SK-N-SH treated with all-trans-retinoic acid at 6 μM for 48 hours (cell line): Measurements from ENCODE around the gene MGLL.

Source experiments
- ARNTL ChIP-seq: fragments of 450-650 bp; formaldehyde crosslinking; IDR thresholded peaks from 2 replicates; pipeline ENCODE4 v1.5.0; 2020; ENCODE audit warnings: low read depth, mild to moderate bottlenecking, moderate library complexity, borderline replicate concordance
- BACH2 ChIP-seq: fragments of 250-450 bp; sonication (Bioruptor Pico); IDR thresholded peaks from 2 replicates; pipeline ENCODE4 v1.9.0; 2021; ENCODE audit warnings: mild to moderate bottlenecking, borderline replicate concordance
- CSRNP3 ChIP-seq: fragments of 250-450 bp; sonication (Bioruptor Pico); IDR thresholded peaks from 2 replicates; pipeline ENCODE4 v1.5.1; 2021; ENCODE audit warnings: mild to moderate bottlenecking, moderate library complexity
- GLIS3 ChIP-seq: fragments of 250-450 bp; sonication (Bioruptor Pico); IDR thresholded peaks from 2 replicates; pipeline ENCODE4 v1.5.0; 2020; ENCODE audit warnings: mild to moderate bottlenecking, moderate library complexity
- ISL1 ChIP-seq: fragments of 250-450 bp; sonication (Bioruptor Pico); IDR thresholded peaks from 2 replicates; pipeline ENCODE4 v2.1.2; 2022; ENCODE audit warnings: mild to moderate bottlenecking, moderate library complexity
- PATZ1 ChIP-seq: fragments of 250-450 bp; sonication (Bioruptor Pico); IDR thresholded peaks from 2 replicates; pipeline ENCODE4 v1.8.0; 2020; ENCODE audit warnings: mild to moderate bottlenecking, moderate library complexity, borderline replicate concordance
- POU6F1 ChIP-seq: fragments of 250-450 bp; sonication (Bioruptor Pico); IDR thresholded peaks from 2 replicates; pipeline ENCODE4 v1.8.0; 2021; ENCODE audit warnings: low read depth, mild to moderate bottlenecking, moderate library complexity, borderline replicate concordance
- RARB ChIP-seq: fragments of 250-450 bp; sonication (Bioruptor Pico); IDR thresholded peaks from 2 replicates; pipeline ENCODE4 v1.8.0; 2021; ENCODE audit warnings: mild to moderate bottlenecking, moderate library complexity
- ZFP3 ChIP-seq: fragments of 250-450 bp; sonication (Bioruptor Pico); IDR thresholded peaks from 2 replicates; pipeline ENCODE4 v1.5.0; 2020; ENCODE audit warnings: mild to moderate bottlenecking, moderate library complexity
- ZFP30 ChIP-seq: fragments of 450-650 bp; formaldehyde crosslinking; IDR thresholded peaks from 2 replicates; pipeline ENCODE4 v1.5.0; 2022; ENCODE audit warnings: mild to moderate bottlenecking, moderate library complexity
- ZNF565 ChIP-seq: fragments of 450-650 bp; formaldehyde crosslinking; conservative IDR thresholded peaks from 2 replicates; pipeline ENCODE4 v1.5.0; 2020; ENCODE audit warnings: low read depth, mild to moderate bottlenecking, moderate library complexity
- ZNF8 ChIP-seq: fragments of 450-650 bp; formaldehyde crosslinking; IDR thresholded peaks from 2 replicates; pipeline ENCODE4 v1.5.0; 2020; ENCODE audit warnings: mild to moderate bottlenecking, moderate library complexity

- no peak for TF ChIP-seq BACH2 (CRISPR knock-in tag)
- TF ChIP-seq RARB (CRISPR knock-in tag) = no peak
- no peak for TF ChIP-seq CSRNP3 (CRISPR knock-in tag)
- TF ChIP-seq GLIS3 (CRISPR knock-in tag) = no peak
- TF ChIP-seq ZFP30 (CRISPR knock-in tag) = no peak
- no peak for TF ChIP-seq ISL1 (CRISPR knock-in tag)
- TF ChIP-seq PATZ1 (CRISPR knock-in tag) = no peak
- TF ChIP-seq ZFP3 = no peak
- no peak for TF ChIP-seq POU6F1 (CRISPR knock-in tag)
- no peak for TF ChIP-seq ZNF8 (CRISPR knock-in tag)
- TF ChIP-seq ARNTL (CRISPR knock-in tag) = no peak
- TF ChIP-seq ZNF565 = no peak
Observed at GRCh38 chr3:127783642-127784160, 38.6 kb downstream of the MGLL start.
